GM12891 (cell line): ENCODE results near the gene ANKRD40CL.

Source experiments
- POLR2A ChIP-seq: IDR thresholded peaks from 2 replicates; pipeline ENCODE4 v1.6.1; 2011; ENCODE audit warnings: low read depth, low read length, control low read depth
- SPI1 ChIP-seq: IDR thresholded peaks from 2 replicates; pipeline ENCODE4 v1.6.1; 2011; ENCODE audit warnings: low read depth, low read length, control low read depth

DNA sequence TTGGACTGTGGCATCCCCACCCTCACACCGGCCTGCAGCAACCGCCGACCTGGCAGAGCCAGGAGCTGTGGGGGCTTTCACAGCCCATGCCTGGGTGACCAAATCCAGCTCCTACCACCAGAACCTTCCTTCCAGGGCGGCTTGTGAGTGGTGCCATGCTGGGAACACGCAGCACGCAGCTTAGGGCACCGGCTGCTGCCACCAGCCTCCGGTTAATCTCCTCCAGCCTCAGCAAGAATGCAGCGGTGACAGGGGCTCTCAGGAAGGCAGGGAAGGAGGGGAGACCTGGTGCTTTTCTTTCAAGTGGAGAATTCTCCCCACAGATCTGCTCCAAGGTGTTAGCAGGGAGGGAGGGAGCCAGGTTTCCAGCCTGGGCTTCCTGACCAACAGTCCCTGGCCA, 32.3 kb upstream of the ANKRD40CL start:
- TF ChIP-seq SPI1: no peak
- no peak for TF ChIP-seq POLR2A
